GM10266 (cell line): Measurements from ENCODE around the gene COIL.
"Not testable (repeated sequence)": the region's sequence is repeated elsewhere in the genome, so short reads cannot be mapped to it uniquely, and the experiment has no call there.

ENCODE experiments used
- DNase-seq: peaks from one replicate; pipeline ENCODE4 v3.0.0; 2012; ENCODE audit errors: extremely low spot score
- CTCF ChIP-seq: IDR thresholded peaks from 2 replicates; pipeline ENCODE4 v1.5.1; 2012; ENCODE audit warnings: mild to moderate bottlenecking, low read depth; ENCODE audit not compliant: control insufficient read depth, insufficient read depth; ENCODE audit errors: missing control alignments

The COIL gene

GRCh38 chr17:56945938-56946505 is 14.8 kb downstream of the COIL start:
- TF ChIP-seq CTCF = no peak
- DNase-seq = no peak

GRCh38 chr17:56943505-56944125 is 17.2 kb downstream of the COIL start:
- TF ChIP-seq CTCF = no peak
- DNase-seq = no peak

- DNase-seq = peak; percentile 56
Observed at GRCh38 chr17:56939869-56940484, 20.9 kb downstream of the COIL start.

GRCh38 chr17:56938206-56938605 is 22.6 kb downstream of the COIL start:
- DNase-seq = not testable (repeated sequence)

More at GRCh38 chr17:56939869-56940484, 20.9 kb downstream of the COIL start:
- peak; percentile 57 for TF ChIP-seq CTCF

GRCh38 chr17:56937687-56938086 is 23.2 kb downstream of the COIL start:
- TF ChIP-seq CTCF = no peak
- DNase-seq = no peak

- DNase-seq = no peak
- no peak for TF ChIP-seq CTCF
Observed at GRCh38 chr17:56936697-56937322, 24.0 kb downstream of the COIL start.

- no peak for DNase-seq
- no peak for TF ChIP-seq CTCF
Observed at GRCh38 chr17:56935461-56935860, 25.4 kb downstream of the COIL start.
